HepG2 (cell line): ENCODE results near the gene CATSPERE. TPM values are rescaled to one million over a fixed set of nuclear protein-coding genes. Genes with fewer than 3 reads are reported as not detected.

ENCODE experiments used
- ARNT2 ChIP-seq: sonication (generic); formaldehyde crosslinking; IDR thresholded peaks from 2 replicates; pipeline ENCODE4 v1.8.0; 2022; ENCODE audit warnings: mild to moderate bottlenecking, low read depth, missing genetic modification reagents, moderate library complexity
- EP300 ChIP-seq, 3 experiments: sonication (generic) in 1 of 3; formaldehyde crosslinking in 1 of 3; IDR thresholded peaks; 2 replicates each; pipeline versions ENCODE4 v1.5.1 to v1.6.1; 2011 to 2020; ENCODE audit warnings: low read depth in 2 of 3, low read length in 2 of 3, borderline replicate concordance in 1 of 3, improper control_type of control experiment in 1 of 3, mild to moderate bottlenecking in 1 of 3, missing genetic modification reagents in 1 of 3, moderate library complexity in 1 of 3
- FOXC1 ChIP-seq: sonication (generic); formaldehyde crosslinking; IDR thresholded peaks from 2 replicates; pipeline ENCODE4 v1.8.0; 2022; ENCODE audit warnings: mild to moderate bottlenecking, missing genetic modification reagents, borderline replicate concordance
- HIC2 ChIP-seq: sonication (generic); formaldehyde crosslinking; IDR thresholded peaks from 2 replicates; pipeline ENCODE4 v1.9.0; 2022; ENCODE audit warnings: low read depth, missing genetic modification reagents
- JDP2 ChIP-seq: sonication (generic); formaldehyde crosslinking; IDR thresholded peaks from 2 replicates; pipeline ENCODE4 v1.8.1; 2022; ENCODE audit warnings: missing genetic modification reagents, borderline replicate concordance
- KLF13 ChIP-seq: sonication (generic); formaldehyde crosslinking; IDR thresholded peaks from 2 replicates; pipeline ENCODE4 v1.4.0; 2020; ENCODE audit warnings: mild to moderate bottlenecking, missing genetic modification reagents
- MIXL1 ChIP-seq: IDR thresholded peaks from 2 replicates; pipeline ENCODE4 v1.6.1; 2016
- MXI1 ChIP-seq: IDR thresholded peaks from 3 replicates; pipeline ENCODE4 v1.6.1; 2012; ENCODE audit warnings: low read depth, low read length, inconsistent platforms, borderline replicate concordance
- SAFB2 ChIP-seq: sonication (generic); formaldehyde crosslinking; IDR thresholded peaks from 2 replicates; pipeline ENCODE4 v1.5.1; 2020; ENCODE audit warnings: missing genetic modification reagents, low read depth, mild to moderate bottlenecking, borderline replicate concordance
- SIN3A ChIP-seq: IDR thresholded peaks from 2 replicates; pipeline ENCODE4 v1.6.1; 2011; ENCODE audit warnings: low read depth, mild to moderate bottlenecking, control low read depth, low read length, borderline replicate concordance
- SIN3B ChIP-seq: fragments of 150-350 bp; IDR thresholded peaks from 2 replicates; pipeline ENCODE4 v1.6.1; 2014; ENCODE audit warnings: low read length
- STAG1 ChIP-seq: sonication (generic); formaldehyde crosslinking; IDR thresholded peaks from 2 replicates; pipeline ENCODE4 v1.4.0; 2020; ENCODE audit warnings: missing genetic modification reagents
- ZBTB7A ChIP-seq: sonication (generic); formaldehyde crosslinking; IDR thresholded peaks from 2 replicates; pipeline ENCODE4 v1.8.0; 2022; ENCODE audit warnings: mild to moderate bottlenecking, missing genetic modification reagents
- ZC3H13 ChIP-seq: sonication (generic); formaldehyde crosslinking; IDR thresholded peaks from 2 replicates; pipeline ENCODE4 v1.8.1; 2023; ENCODE audit warnings: mild to moderate bottlenecking, missing genetic modification reagents, moderate library complexity
- ZKSCAN1 ChIP-seq: fragments of 150-350 bp; IDR thresholded peaks from 2 replicates; pipeline ENCODE4 v1.6.1; 2014; ENCODE audit warnings: low read length
- ZNF30 ChIP-seq: sonication (generic); formaldehyde crosslinking; IDR thresholded peaks from 2 replicates; pipeline ENCODE4 v1.5.0; 2020; ENCODE audit warnings: mild to moderate bottlenecking, missing genetic modification reagents
- ZNF430 ChIP-seq: sonication (generic); formaldehyde crosslinking; IDR thresholded peaks from 2 replicates; pipeline ENCODE4 v1.9.0; 2021; ENCODE audit warnings: mild to moderate bottlenecking, missing genetic modification reagents
- ZNF552 ChIP-seq: sonication (generic); formaldehyde crosslinking; IDR thresholded peaks from 2 replicates; pipeline ENCODE4 v1.9.0; 2022; ENCODE audit warnings: missing genetic modification reagents, mild to moderate bottlenecking, borderline replicate concordance
- ZNF639 ChIP-seq: conservative IDR thresholded peaks from 2 replicates; pipeline ENCODE4 v1.6.1; 2018; ENCODE audit warnings: missing genetic modification reagents
- ZXDC ChIP-seq: sonication (generic); formaldehyde crosslinking; IDR thresholded peaks from 2 replicates; pipeline ENCODE4 v1.5.0; 2020; ENCODE audit warnings: mild to moderate bottlenecking, missing genetic modification reagents
- polyA plus RNA-seq, 8 experiments: library from polyadenylated mRNA; depleted of rRNA in 3 of 8; stranded (reverse) in 7 of 8; unstranded in 1 of 8; fragments of >200 nt; fragmentation: Illumina TruSeq in 4 of 8; extraction: Trizol in 4 of 8; gene quantifications; 2 replicates each; pipeline versions ENCODE4 v1.2.1 to v1.2.3, GENCODE V29; 2011 to 2016; ENCODE audit warnings: low read depth in 4 of 8, missing spikeins in 1 of 8, mixed read lengths in 1 of 8; ENCODE audit not compliant: insufficient read depth in 1 of 8
- total RNA-seq, 5 experiments: library from RNA; depleted of rRNA; stranded (reverse); fragments of >200 nt; fragmentation: Illumina TruSeq; extraction: Trizol; gene quantifications; 2 replicates each; pipeline ENCODE4 v1.2.3, GENCODE V29; 2016; ENCODE audit warnings: low read depth in 1 of 5
- TF ChIP-seq, protein P1 (sequence below): IDR thresholded peaks from 2 replicates; pipeline ENCODE4 v1.6.1; 2012; ENCODE audit warnings: inconsistent platforms

The CATSPERE gene
- total and polyA plus RNA-seq, 2 of the 13 experiments (the other 11 are each of a cell fraction or from before 2014, with no cell fraction given) = 0.34 to 0.51 TPM

- TF ChIP-seq ZNF30 = peak; percentile 86; the same call in 1 of the 2 replicates
- TF ChIP-seq ZNF552 (CRISPR knock-in tag) = peak; percentile 59; the same call in 1 of the 2 replicates
- TF ChIP-seq EP300 (IDR thresholded peaks at IDR 0.05; ENCODE audit: low read depth in 2 of 2, low read length in 2 of 2) = no peak
- TF ChIP-seq EP300 (CRISPR knock-in tag; IDR thresholded peaks at IDR 0.05; ENCODE audit: borderline replicate concordance) = no peak
- no peak for TF ChIP-seq KLF13 (CRISPR knock-in tag)
- no peak for TF ChIP-seq SIN3B
- TF ChIP-seq ZNF430 = no peak
- TF ChIP-seq SAFB2 (CRISPR knock-in tag) = no peak
- TF ChIP-seq ZC3H13 = peak; percentile 84
- TF ChIP-seq ZXDC (CRISPR knock-in tag) = no peak
- no peak for TF ChIP-seq SIN3A
- no peak for TF ChIP-seq ZKSCAN1
- TF ChIP-seq MIXL1 (CRISPR knock-in tag) = no peak
- no peak for TF ChIP-seq ZBTB7A (CRISPR knock-in tag)
- no peak for TF ChIP-seq ZNF639 (CRISPR knock-in tag)
- TF ChIP-seq, protein P1, sequence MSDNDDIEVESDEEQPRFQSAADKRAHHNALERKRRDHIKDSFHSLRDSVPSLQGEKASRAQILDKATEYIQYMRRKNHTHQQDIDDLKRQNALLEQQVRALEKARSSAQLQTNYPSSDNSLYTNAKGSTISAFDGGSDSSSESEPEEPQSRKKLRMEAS = no peak
- TF ChIP-seq JDP2 (CRISPR knock-in tag) = no peak
- no peak for TF ChIP-seq ARNT2 (CRISPR knock-in tag)
- peak; percentile 72 for TF ChIP-seq FOXC1
- TF ChIP-seq HIC2 = no peak
- TF ChIP-seq MXI1 = no peak; the same call in 2 of the 3 replicates
- TF ChIP-seq STAG1 = no peak
Measured at GRCh38 chr1:244451539-244451950, 9.5 kb upstream of the CATSPERE start, which contains the start of gene ADSS2 (continued).
